H9 (cell line): ENCODE measurements around the gene OSBPL1A. TPM values are rescaled to one million over a fixed set of nuclear protein-coding genes. Genes with fewer than 3 reads are reported as not detected.

Source experiments
- DNase-seq: peaks from one replicate; pipeline ENCODE4 v3.0.0-alpha.2; 2017
- H2AFZ ChIP-seq: one replicate; pipeline ENCODE4 v1.6.1; 2013; ENCODE audit warnings: mild to moderate bottlenecking, low read length, control low read depth, moderate library complexity
- H2AK5ac ChIP-seq: 2 replicates; pipeline ENCODE4 v1.6.1; 2013; ENCODE audit warnings: low read length, control low read depth, mixed read lengths; ENCODE audit not compliant: insufficient read length
- H2BK120ac ChIP-seq: one replicate; pipeline ENCODE4 v1.6.1; 2013; ENCODE audit warnings: low read depth, mild to moderate bottlenecking, low read length, control low read depth, inconsistent platforms; ENCODE audit not compliant: poor library complexity, severe bottlenecking
- H2BK12ac ChIP-seq: 2 replicates; pipeline ENCODE4 v1.6.1; 2013; ENCODE audit warnings: low read length, control low read depth, mixed read lengths, low read depth; ENCODE audit not compliant: insufficient read length
- H2BK15ac ChIP-seq: 2 replicates; pipeline ENCODE4 v1.6.1; 2013; ENCODE audit warnings: low read depth, low read length, control low read depth
- H2BK20ac ChIP-seq: one replicate; pipeline ENCODE4 v1.6.1; 2013; ENCODE audit warnings: low read depth, mild to moderate bottlenecking, low read length, control low read depth, inconsistent platforms; ENCODE audit not compliant: poor library complexity, severe bottlenecking
- H2BK5ac ChIP-seq: 2 replicates; pipeline ENCODE4 v1.6.1; 2013; ENCODE audit warnings: low read length, control low read depth, mixed read lengths; ENCODE audit not compliant: insufficient read length
- H3K14ac ChIP-seq: 2 replicates; pipeline ENCODE4 v1.6.1; 2013; ENCODE audit warnings: low read length, control low read depth; ENCODE audit not compliant: insufficient read depth
- H3K18ac ChIP-seq: 2 replicates; pipeline ENCODE4 v1.6.1; 2013; ENCODE audit warnings: low read depth, mild to moderate bottlenecking, mixed read lengths, low read length, control low read depth; ENCODE audit not compliant: insufficient read length
- H3K23ac ChIP-seq: 2 replicates; pipeline ENCODE4 v1.6.1; 2013; ENCODE audit warnings: low read length, control low read depth, mixed read lengths, low read depth; ENCODE audit not compliant: insufficient read length
- H3K23me2 ChIP-seq: 2 replicates; pipeline ENCODE4 v1.6.1; 2013; ENCODE audit warnings: low read depth, mild to moderate bottlenecking, mixed read lengths, low read length, control low read depth; ENCODE audit not compliant: insufficient read length, poor library complexity, severe bottlenecking
- H3K27ac ChIP-seq: 2 replicates; pipeline ENCODE4 v1.5.1; 2013; ENCODE audit warnings: low read length, control low read depth, mixed read lengths, low read depth; ENCODE audit not compliant: insufficient read length
- H3K27me3 ChIP-seq: 2 replicates; pipeline ENCODE4 v1.6.1; 2013; ENCODE audit warnings: low read length, control low read depth, inconsistent platforms; ENCODE audit not compliant: insufficient read depth
- H3K4ac ChIP-seq: 2 replicates; pipeline ENCODE4 v1.6.1; 2013; ENCODE audit warnings: low read depth, mild to moderate bottlenecking, control low read depth, inconsistent platforms, low read length, moderate library complexity
- H3K4me1 ChIP-seq: 2 replicates; pipeline ENCODE4 v1.6.1; 2013; ENCODE audit warnings: low read length, control low read depth, inconsistent platforms; ENCODE audit not compliant: insufficient read depth
- H3K4me2 ChIP-seq: 2 replicates; pipeline ENCODE4 v1.6.1; 2013; ENCODE audit warnings: low read length, control low read depth, mixed read lengths; ENCODE audit not compliant: insufficient read length, insufficient read depth
- H3K56ac ChIP-seq: 2 replicates; pipeline ENCODE4 v1.6.1; 2013; ENCODE audit warnings: low read depth, mild to moderate bottlenecking, mixed read lengths, low read length, control low read depth; ENCODE audit not compliant: insufficient read length
- H3K79me1 ChIP-seq: 2 replicates; pipeline ENCODE4 v1.6.1; 2013; ENCODE audit warnings: low read depth, mild to moderate bottlenecking, moderate library complexity, low read length, control low read depth, inconsistent platforms; ENCODE audit not compliant: insufficient read depth, poor library complexity, severe bottlenecking
- H3K79me2 ChIP-seq: 2 replicates; pipeline ENCODE4 v1.6.1; 2013; ENCODE audit warnings: low read length, control low read depth, inconsistent platforms; ENCODE audit not compliant: insufficient read depth
- H3K9ac ChIP-seq: 2 replicates; pipeline ENCODE4 v1.6.1; 2013; ENCODE audit warnings: low read length, control low read depth, mixed read lengths; ENCODE audit not compliant: insufficient read length; ENCODE audit errors: extremely low read depth
- H3K9me3 ChIP-seq: one replicate; pipeline ENCODE4 v1.6.1; 2013; ENCODE audit warnings: low read depth, low read length, inconsistent platforms; ENCODE audit not compliant: control insufficient read depth
- H3T11ph ChIP-seq: one replicate; pipeline ENCODE4 v1.6.1; 2013; ENCODE audit warnings: mild to moderate bottlenecking, low read length, control low read depth, inconsistent platforms
- H4K20me1 ChIP-seq: one replicate; pipeline ENCODE4 v1.6.1; 2013; ENCODE audit not compliant: control insufficient read depth, insufficient read length, insufficient read depth
- H4K5ac ChIP-seq: 2 replicates; pipeline ENCODE4 v1.6.1; 2013; ENCODE audit warnings: low read depth, mild to moderate bottlenecking, mixed read lengths, low read length, control low read depth; ENCODE audit not compliant: insufficient read length
- H4K8ac ChIP-seq: replicated peaks from 2 replicates; pipeline ENCODE4 v1.6.1; 2013; ENCODE audit warnings: low read length, control low read depth, mixed read lengths, low read depth; ENCODE audit not compliant: insufficient read length
- H4K91ac ChIP-seq: 2 replicates; pipeline ENCODE4 v1.6.1; 2013; ENCODE audit warnings: low read depth, mild to moderate bottlenecking, moderate library complexity, mixed read lengths, low read length, control low read depth; ENCODE audit not compliant: insufficient read length
- H3K27ac Mint-ChIP-seq, 3 experiments: 2 replicates in 2 of 3; 3 replicates in 1 of 3; pipeline ENCODE4 v1.8.0; 2020 to 2021; ENCODE audit warnings: mixed read lengths in 3 of 3, mild to moderate bottlenecking in 1 of 3, moderate library complexity in 1 of 3
- H3K27me3 Mint-ChIP-seq: 2 replicates; pipeline ENCODE4 v1.8.0; 2021; ENCODE audit warnings: low read depth, mild to moderate bottlenecking, moderate library complexity, mixed read lengths
- H3K36me3 Mint-ChIP-seq, 3 experiments: 2 replicates in 2 of 3; 3 replicates in 1 of 3; pipeline ENCODE4 v1.8.0; 2020 to 2021; ENCODE audit warnings: low read depth in 3 of 3, mixed read lengths in 3 of 3; ENCODE audit not compliant: insufficient read depth in 1 of 3
- H3K4me1 Mint-ChIP-seq, 2 experiments: 2 replicates each; pipeline ENCODE4 v1.8.0; 2020; ENCODE audit warnings: mixed read lengths in 2 of 2
- H3K4me3 Mint-ChIP-seq, 2 experiments: 2 replicates in 1 of 2; 3 replicates in 1 of 2; pipeline ENCODE4 v1.8.0; 2020 to 2021; ENCODE audit warnings: mild to moderate bottlenecking in 2 of 2, mixed read lengths in 2 of 2, moderate library complexity in 1 of 2
- H3K9me3 Mint-ChIP-seq, 2 experiments: 2 replicates in 1 of 2; 3 replicates in 1 of 2; pipeline ENCODE4 v1.8.0; 2020; ENCODE audit warnings: mild to moderate bottlenecking in 2 of 2, mixed read lengths in 2 of 2, moderate library complexity in 1 of 2
- WGBS: extraction: QIAGEN DNeasy Blood & Tissue Kit; methylation state at CpG from one replicate; pipeline ENCODE4 v1.1.7; 2013; ENCODE audit warnings: missing lambda C conversion rate, low lambda C conversion rate, mixed read lengths; ENCODE audit not compliant: insufficient read length; ENCODE audit errors: extremely low coverage; 5-methylcytosine and 5-hydroxymethylcytosine counted together
- total RNA-seq: library from RNA; stranded (reverse); gene quantifications from 2 replicates; pipeline ENCODE4 v1.2.1, GENCODE V29; 2021
- TF ChIP-seq, protein P1 (sequence below): fragments of 200-600 bp; sonication (generic); conservative IDR thresholded peaks from 3 replicates; pipeline ENCODE4 v1.8.0; 2021; ENCODE audit warnings: antibody characterized with exemption, mild to moderate bottlenecking

The OSBPL1A gene
- total RNA-seq, 1 experiment from 2014 or later = 33.9 TPM

DNA sequence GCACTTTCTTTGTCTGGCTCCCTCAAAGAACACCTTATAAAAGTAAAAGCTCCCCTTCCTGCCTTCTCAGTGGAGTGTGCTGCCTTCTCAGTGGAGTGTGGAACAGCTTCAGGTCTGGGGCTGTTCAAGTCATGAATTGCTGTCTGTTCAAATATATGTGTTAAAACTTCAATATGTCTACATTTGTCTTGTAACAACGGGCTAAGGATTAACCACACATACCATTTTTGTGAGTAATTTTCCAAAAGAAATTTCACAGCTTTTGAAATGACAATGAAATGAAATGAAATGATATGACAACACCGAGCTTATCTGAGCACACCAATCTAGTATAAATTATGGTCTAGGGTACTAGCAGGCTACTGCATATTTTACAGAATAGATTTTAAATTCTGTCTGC, 215.8 kb downstream of the OSBPL1A start:
- H3K79me2 ChIP-seq = no peaks in the 10 kb centered on the region
- Mint-ChIP-seq H3K27ac (peak overlapping the region in 1 of 3 experiments; percentile 11; a peak in 3 of 7 replicates), H3K27me3 (no peaks in the 10 kb centered on the region), H3K4me3 (no peak overlapping the region), H3K9me3 (no peaks in the 10 kb centered on the region), H3K4me1 (peaks cover 14 to 20% of the 10 kb centered on the region in 2 experiments), H3K36me3 (peaks cover 5 to 7% (median 6%) of the 10 kb centered on the region in 3 experiments; a peak in 3 of 7 replicates)
- TF ChIP-seq, protein P1, sequence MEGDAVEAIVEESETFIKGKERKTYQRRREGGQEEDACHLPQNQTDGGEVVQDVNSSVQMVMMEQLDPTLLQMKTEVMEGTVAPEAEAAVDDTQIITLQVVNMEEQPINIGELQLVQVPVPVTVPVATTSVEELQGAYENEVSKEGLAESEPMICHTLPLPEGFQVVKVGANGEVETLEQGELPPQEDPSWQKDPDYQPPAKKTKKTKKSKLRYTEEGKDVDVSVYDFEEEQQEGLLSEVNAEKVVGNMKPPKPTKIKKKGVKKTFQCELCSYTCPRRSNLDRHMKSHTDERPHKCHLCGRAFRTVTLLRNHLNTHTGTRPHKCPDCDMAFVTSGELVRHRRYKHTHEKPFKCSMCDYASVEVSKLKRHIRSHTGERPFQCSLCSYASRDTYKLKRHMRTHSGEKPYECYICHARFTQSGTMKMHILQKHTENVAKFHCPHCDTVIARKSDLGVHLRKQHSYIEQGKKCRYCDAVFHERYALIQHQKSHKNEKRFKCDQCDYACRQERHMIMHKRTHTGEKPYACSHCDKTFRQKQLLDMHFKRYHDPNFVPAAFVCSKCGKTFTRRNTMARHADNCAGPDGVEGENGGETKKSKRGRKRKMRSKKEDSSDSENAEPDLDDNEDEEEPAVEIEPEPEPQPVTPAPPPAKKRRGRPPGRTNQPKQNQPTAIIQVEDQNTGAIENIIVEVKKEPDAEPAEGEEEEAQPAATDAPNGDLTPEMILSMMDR = no peak
- H4K5ac ChIP-seq = no peak overlapping the region
- no peaks in the 10 kb centered on the region; the same call in 1 of the 2 replicates for H3K4me1 ChIP-seq
- no peak overlapping the region for H2BK12ac ChIP-seq
- H3K18ac ChIP-seq = no peak overlapping the region
- H2AFZ ChIP-seq = no peak overlapping the region
- no peak overlapping the region for H2AK5ac ChIP-seq
- no peak overlapping the region for H3K14ac ChIP-seq
- H4K20me1 ChIP-seq = no peaks in the 10 kb centered on the region
- no peak overlapping the region for H3K4ac ChIP-seq
- H3K27me3 ChIP-seq = no peaks in the 10 kb centered on the region
- H3K27ac ChIP-seq = no peak overlapping the region
- H2BK20ac ChIP-seq = no peak overlapping the region
- H4K91ac ChIP-seq = no peak overlapping the region
- no peak for DNase-seq
- H4K8ac ChIP-seq = no peak overlapping the region
- WGBS = no CpG with 5 or more reads among the region's 2 CpGs
- H3T11ph ChIP-seq = no peak overlapping the region
- H3K23ac ChIP-seq = no peak overlapping the region
- no peak overlapping the region for H3K9ac ChIP-seq
- H3K23me2 ChIP-seq = no peaks in the 10 kb centered on the region
- H2BK15ac ChIP-seq = no peak overlapping the region
- no peak overlapping the region for H2BK120ac ChIP-seq
- H3K79me1 ChIP-seq = no peaks in the 10 kb centered on the region
- H3K56ac ChIP-seq = no peak overlapping the region
- H3K9me3 ChIP-seq = no peaks in the 10 kb centered on the region
- H3K4me2 ChIP-seq = no peak overlapping the region
- H2BK5ac ChIP-seq = no peak overlapping the region
